Measurements from ENCODE around the gene ITSN1. TPM values are rescaled to one million over a fixed set of nuclear protein-coding genes. Genes with fewer than 3 reads are reported as not detected.

ITSN1 gene
- total and polyA plus RNA-seq, 2 experiments from 2014 or later = 77.9 to 95.7 TPM

DNA sequence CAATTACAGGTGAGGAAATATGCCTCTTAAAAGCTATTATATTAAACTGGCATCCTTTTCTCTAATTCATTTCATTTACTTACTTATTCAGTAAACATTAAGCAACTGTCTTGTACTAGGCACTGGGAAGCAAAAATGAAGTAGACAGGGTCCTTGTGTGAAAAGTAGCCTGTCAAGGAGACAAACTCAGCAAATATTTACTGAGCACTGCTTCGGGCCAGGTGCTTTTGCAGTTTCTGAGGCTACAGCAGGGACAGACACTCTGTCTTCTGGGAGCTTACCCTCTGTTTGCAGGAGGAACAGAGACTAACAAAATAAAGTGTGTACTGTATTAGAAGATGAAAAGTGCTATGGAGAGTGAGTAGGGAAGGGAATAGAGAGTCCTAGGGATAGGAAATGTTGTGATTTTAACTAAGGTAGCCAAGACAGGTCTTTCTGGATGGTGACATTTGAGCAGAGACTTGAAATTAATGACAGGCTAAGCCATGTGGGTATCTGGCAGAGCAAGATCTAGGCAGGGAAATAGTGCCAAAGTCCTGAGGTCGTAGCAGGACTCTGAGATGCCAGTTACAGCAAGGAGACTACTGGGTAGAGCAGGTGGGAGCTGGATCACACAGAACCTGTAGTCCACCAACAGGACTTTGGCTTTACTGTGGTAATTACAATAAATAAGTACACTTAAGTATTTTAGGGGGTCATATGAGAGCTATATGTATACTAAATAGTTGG is 133.0 kb downstream of the ITSN1 start (continued):
- TF ChIP-seq, protein P1, sequence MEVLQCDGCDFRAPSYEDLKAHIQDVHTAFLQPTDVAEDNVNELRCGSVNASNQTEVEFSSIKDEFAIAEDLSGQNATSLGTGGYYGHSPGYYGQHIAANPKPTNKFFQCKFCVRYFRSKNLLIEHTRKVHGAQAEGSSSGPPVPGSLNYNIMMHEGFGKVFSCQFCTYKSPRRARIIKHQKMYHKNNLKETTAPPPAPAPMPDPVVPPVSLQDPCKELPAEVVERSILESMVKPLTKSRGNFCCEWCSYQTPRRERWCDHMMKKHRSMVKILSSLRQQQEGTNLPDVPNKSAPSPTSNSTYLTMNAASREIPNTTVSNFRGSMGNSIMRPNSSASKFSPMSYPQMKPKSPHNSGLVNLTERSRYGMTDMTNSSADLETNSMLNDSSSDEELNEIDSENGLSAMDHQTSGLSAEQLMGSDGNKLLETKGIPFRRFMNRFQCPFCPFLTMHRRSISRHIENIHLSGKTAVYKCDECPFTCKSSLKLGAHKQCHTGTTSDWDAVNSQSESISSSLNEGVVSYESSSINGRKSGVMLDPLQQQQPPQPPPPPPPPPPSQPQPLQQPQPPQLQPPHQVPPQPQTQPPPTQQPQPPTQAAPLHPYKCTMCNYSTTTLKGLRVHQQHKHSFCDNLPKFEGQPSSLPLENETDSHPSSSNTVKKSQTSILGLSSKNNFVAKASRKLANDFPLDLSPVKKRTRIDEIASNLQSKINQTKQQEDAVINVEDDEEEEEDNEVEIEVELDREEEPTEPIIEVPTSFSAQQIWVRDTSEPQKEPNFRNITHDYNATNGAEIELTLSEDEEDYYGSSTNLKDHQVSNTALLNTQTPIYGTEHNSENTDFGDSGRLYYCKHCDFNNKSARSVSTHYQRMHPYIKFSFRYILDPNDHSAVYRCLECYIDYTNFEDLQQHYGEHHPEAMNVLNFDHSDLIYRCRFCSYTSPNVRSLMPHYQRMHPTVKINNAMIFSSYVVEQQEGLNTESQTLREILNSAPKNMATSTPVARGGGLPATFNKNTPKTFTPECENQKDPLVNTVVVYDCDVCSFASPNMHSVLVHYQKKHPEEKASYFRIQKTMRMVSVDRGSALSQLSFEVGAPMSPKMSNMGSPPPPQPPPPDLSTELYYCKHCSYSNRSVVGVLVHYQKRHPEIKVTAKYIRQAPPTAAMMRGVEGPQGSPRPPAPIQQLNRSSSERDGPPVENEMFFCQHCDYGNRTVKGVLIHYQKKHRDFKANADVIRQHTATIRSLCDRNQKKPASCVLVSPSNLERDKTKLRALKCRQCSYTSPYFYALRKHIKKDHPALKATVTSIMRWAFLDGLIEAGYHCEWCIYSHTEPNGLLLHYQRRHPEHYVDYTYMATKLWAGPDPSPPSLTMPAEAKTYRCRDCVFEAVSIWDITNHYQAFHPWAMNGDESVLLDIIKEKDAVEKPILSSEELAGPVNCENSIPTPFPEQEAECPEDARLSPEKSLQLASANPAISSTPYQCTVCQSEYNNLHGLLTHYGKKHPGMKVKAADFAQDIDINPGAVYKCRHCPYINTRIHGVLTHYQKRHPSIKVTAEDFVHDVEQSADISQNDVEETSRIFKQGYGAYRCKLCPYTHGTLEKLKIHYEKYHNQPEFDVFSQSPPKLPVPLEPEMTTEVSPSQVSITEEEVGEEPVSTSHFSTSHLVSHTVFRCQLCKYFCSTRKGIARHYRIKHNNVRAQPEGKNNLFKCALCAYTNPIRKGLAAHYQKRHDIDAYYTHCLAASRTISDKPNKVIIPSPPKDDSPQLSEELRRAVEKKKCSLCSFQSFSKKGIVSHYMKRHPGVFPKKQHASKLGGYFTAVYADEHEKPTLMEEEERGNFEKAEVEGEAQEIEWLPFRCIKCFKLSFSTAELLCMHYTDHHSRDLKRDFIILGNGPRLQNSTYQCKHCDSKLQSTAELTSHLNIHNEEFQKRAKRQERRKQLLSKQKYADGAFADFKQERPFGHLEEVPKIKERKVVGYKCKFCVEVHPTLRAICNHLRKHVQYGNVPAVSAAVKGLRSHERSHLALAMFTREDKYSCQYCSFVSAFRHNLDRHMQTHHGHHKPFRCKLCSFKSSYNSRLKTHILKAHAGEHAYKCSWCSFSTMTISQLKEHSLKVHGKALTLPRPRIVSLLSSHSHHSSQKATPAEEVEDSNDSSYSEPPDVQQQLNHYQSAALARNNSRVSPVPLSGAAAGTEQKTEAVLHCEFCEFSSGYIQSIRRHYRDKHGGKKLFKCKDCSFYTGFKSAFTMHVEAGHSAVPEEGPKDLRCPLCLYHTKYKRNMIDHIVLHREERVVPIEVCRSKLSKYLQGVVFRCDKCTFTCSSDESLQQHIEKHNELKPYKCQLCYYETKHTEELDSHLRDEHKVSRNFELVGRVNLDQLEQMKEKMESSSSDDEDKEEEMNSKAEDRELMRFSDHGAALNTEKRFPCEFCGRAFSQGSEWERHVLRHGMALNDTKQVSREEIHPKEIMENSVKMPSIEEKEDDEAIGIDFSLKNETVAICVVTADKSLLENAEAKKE (CRISPR knock-in tag; IDR thresholded peaks at IDR 0.05) = no peak
- TF ChIP-seq POLR2AphosphoS5 (IDR thresholded peaks at IDR 0.05; ENCODE audit: low read depth) (no peak), JUNB (IDR thresholded peaks at IDR 0.05; ENCODE audit: unreplicated experiment) (no peak), CTCF (conservative IDR thresholded peaks at IDR 0.05; ENCODE audit: low read depth in 2 of 2) (no peak), EZH2phosphoT487 (IDR thresholded peaks at IDR 0.05; ENCODE audit: unreplicated experiment) (no peak), CREB1 (CRISPR knock-in tag; IDR thresholded peaks at IDR 0.05; ENCODE audit: low read depth) (no peak), NANOG (IDR thresholded peaks at IDR 0.05; ENCODE audit: borderline replicate concordance) (no peak)

DNA sequence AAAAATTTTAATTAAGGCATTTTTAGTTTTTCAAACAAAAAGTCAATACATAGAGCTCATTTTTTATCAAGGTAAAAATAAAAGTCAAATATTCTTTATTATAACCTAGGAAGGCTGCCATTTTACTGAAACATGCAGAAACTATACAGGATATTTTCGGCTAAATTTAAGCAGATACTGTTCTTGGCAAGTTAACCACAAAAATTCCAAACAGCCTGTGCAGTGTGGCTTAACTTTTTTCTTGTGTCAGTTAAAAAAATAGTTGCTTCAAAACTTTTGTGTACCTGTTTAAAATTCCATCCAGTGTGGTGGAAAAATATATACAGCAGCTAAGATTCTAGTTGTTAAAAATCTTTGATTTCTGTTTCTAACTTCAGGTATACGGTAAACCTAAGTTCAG is 138.3 kb downstream of the ITSN1 start:
- Mint-ChIP-seq H3K27me3 (ENCODE audit: insufficient read depth, low read depth, poor library complexity) (no peaks in the 10 kb centered on the region), H3K9me3 (peaks cover 5% of the 10 kb centered on the region; the same call in 2 of the 3 replicates), H3K4me1 (no peaks in the 10 kb centered on the region), H3K4me3 (no peak overlapping the region), H3K36me3 (ENCODE audit: low read depth) (peaks cover 70% of the 10 kb centered on the region), H3K27ac (no peak overlapping the region)
- Histone ChIP-seq H3K4me2 (no peak overlapping the region), H3F3A (replicated peaks; ENCODE audit: low read depth) (no peaks in the 10 kb centered on the region), H3K4me1 (ENCODE audit: insufficient read depth) (no peaks in the 10 kb centered on the region), H4K20me1 (replicated peaks; ENCODE audit: insufficient read depth) (no peaks in the 10 kb centered on the region), H3K79me2 (replicated peaks; ENCODE audit: insufficient read depth) (no peaks in the 10 kb centered on the region), H3K27me3 (ENCODE audit: insufficient read depth) (no peaks in the 10 kb centered on the region), H3K9me2 (ENCODE audit: insufficient read depth) (no peaks in the 10 kb centered on the region), H2AFZ (no peak overlapping the region), H3K27ac (ENCODE audit: low read depth) (no peak overlapping the region), H3K36me3 (ENCODE audit: insufficient read depth) (peaks cover 4% of the 10 kb centered on the region; the same call in 1 of the 2 replicates), H3K4me3 (no peak overlapping the region)
- DNase-seq (ENCODE audit: low spot score) (no peak), ATAC-seq (no peak)
- TF ChIP-seq ETS1 (IDR thresholded peaks at IDR 0.05) (no peak), ZNF331 (CRISPR knock-in tag; IDR thresholded peaks at IDR 0.05; ENCODE audit: low read depth) (no peak), STAT1 (IDR thresholded peaks at IDR 0.05; ENCODE audit: unreplicated experiment) (no peak), CREB1 (CRISPR knock-in tag; IDR thresholded peaks at IDR 0.05; ENCODE audit: low read depth) (no peak), JUNB (IDR thresholded peaks at IDR 0.05; ENCODE audit: unreplicated experiment) (no peak)
